Measurements from ENCODE around the gene NFATC2IP.

DNA sequence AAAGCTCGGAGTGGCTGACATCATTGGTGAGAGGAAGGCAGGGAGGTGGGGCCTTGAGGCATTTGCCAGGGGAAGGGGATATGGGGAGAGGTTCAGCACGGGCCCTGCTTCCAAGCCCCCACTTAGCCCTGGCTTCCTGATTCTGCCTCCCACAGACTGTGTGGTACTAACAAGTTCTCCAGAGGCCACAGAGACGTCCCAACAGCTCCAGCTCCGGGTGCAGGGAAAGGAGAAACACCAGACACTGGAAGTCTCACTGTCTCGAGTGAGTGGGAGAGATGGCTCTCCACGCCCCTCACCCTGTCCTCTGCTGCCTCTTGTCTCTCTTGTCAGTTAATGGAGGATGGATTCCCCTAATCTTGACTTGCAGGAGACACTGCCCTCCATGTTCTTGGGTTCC is 8.1 kb downstream of the NFATC2IP start:
- TF ChIP-seq, protein P1, sequence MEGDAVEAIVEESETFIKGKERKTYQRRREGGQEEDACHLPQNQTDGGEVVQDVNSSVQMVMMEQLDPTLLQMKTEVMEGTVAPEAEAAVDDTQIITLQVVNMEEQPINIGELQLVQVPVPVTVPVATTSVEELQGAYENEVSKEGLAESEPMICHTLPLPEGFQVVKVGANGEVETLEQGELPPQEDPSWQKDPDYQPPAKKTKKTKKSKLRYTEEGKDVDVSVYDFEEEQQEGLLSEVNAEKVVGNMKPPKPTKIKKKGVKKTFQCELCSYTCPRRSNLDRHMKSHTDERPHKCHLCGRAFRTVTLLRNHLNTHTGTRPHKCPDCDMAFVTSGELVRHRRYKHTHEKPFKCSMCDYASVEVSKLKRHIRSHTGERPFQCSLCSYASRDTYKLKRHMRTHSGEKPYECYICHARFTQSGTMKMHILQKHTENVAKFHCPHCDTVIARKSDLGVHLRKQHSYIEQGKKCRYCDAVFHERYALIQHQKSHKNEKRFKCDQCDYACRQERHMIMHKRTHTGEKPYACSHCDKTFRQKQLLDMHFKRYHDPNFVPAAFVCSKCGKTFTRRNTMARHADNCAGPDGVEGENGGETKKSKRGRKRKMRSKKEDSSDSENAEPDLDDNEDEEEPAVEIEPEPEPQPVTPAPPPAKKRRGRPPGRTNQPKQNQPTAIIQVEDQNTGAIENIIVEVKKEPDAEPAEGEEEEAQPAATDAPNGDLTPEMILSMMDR (IDR thresholded peaks at IDR 0.05; ENCODE audit: low read length) = no peak
- TF ChIP-seq EZH2 (optimal IDR thresholded peaks at IDR 0.05; ENCODE audit: low read depth, low read length) = no peak

Measured in MM.1S (cell line).